Measurements from ENCODE around the gene SRP68. TPM values are rescaled to one million over a fixed set of nuclear protein-coding genes. Genes with fewer than 3 reads are reported as not detected.

The SRP68 gene
- total and polyA plus RNA-seq, 9 of the 15 experiments (the other 6 are each of a cell fraction or from before 2014, with no cell fraction given): 29.4 to 92.6 (median 36.2) TPM

DNA sequence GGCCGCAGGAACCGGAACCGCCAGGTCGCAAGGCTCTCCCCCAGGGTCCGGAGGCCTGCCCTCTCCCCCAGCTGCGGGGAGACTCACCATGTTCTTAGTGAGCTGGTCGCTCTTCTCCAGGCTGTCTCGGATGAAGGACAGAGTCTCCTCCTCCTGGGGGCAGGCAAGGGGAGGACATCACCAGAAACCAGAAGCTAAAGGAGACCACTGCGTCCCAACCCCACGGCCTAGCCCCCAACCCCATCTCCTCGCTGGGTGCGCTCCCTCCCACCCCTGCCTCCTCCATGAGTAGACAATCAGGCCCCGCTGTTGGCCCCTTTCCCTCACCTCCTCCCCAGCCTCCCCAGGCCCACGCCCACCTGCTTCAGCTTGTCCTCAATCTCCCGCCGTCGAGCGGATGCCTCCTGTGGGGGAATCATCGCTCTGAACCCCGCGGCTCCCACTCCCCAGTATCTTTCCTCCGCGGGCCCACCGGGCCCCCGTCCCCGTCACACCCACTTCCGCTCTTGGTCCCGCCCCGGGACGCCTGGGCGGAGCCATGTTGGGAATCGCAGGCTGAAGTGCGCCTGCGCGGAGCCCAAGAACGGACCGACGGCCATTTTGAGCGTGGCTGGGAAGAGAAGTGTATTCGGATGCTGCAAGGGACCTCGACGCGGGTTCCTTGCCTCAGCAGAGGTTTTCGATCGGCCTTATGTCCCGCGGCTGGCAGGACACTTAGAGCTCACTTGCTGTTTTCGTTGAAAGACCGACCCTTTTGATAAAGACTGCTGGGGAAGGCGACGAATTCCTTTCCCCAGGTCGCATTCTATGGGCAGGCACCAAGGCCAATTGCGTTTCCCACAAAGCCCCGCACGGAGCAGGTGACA lies 31.2 kb upstream of the SRP68 start, which contains the start of gene EXOC7:
EXOC7 (minus strand) TSS at position 514 of the 866 bp plus-strand sequence; CDS start at position 419, 95 bp downstream.
- FAIRE-seq: peak; percentile 95
- TF ChIP-seq ELF2 (CRISPR knock-in tag; IDR thresholded peaks at IDR 0.05) (peak; percentile 68), ZNF77 (CRISPR knock-in tag; IDR thresholded peaks at IDR 0.05) (no peak), SMC3 (conservative IDR thresholded peaks at IDR 0.05; ENCODE audit: insufficient read depth, low read depth, low read length) (no peak), ZFPM2 (CRISPR knock-in tag; IDR thresholded peaks at IDR 0.05) (no peak), CEBPG (CRISPR knock-in tag; IDR thresholded peaks at IDR 0.05) (peak; percentile 11; the same call in 1 of the 2 replicates), CEBPG (tag; conservative IDR thresholded peaks at IDR 0.05 in 1 of 2, IDR thresholded peaks at IDR 0.05 in 1 of 2) (no peak), NBN (IDR thresholded peaks at IDR 0.05; ENCODE audit: low read depth) (0 out of 2 replicates have a peak, but pooled peaks have one; percentile 19), TBL1XR1 (IDR thresholded peaks at IDR 0.05; ENCODE audit: low read length in 2 of 2) (no peak), LARP7 (IDR thresholded peaks at IDR 0.05) (0 out of 2 replicates have a peak, but pooled peaks have one; percentile 21), NELFE (IDR thresholded peaks at IDR 0.05; ENCODE audit: insufficient read depth, insufficient read length) (no peak), MCM3 (IDR thresholded peaks at IDR 0.05) (no peak), HDAC6 (IDR thresholded peaks at IDR 0.05; ENCODE audit: low read depth, low read length) (no peak)
- TF ChIP-seq, protein P1, sequence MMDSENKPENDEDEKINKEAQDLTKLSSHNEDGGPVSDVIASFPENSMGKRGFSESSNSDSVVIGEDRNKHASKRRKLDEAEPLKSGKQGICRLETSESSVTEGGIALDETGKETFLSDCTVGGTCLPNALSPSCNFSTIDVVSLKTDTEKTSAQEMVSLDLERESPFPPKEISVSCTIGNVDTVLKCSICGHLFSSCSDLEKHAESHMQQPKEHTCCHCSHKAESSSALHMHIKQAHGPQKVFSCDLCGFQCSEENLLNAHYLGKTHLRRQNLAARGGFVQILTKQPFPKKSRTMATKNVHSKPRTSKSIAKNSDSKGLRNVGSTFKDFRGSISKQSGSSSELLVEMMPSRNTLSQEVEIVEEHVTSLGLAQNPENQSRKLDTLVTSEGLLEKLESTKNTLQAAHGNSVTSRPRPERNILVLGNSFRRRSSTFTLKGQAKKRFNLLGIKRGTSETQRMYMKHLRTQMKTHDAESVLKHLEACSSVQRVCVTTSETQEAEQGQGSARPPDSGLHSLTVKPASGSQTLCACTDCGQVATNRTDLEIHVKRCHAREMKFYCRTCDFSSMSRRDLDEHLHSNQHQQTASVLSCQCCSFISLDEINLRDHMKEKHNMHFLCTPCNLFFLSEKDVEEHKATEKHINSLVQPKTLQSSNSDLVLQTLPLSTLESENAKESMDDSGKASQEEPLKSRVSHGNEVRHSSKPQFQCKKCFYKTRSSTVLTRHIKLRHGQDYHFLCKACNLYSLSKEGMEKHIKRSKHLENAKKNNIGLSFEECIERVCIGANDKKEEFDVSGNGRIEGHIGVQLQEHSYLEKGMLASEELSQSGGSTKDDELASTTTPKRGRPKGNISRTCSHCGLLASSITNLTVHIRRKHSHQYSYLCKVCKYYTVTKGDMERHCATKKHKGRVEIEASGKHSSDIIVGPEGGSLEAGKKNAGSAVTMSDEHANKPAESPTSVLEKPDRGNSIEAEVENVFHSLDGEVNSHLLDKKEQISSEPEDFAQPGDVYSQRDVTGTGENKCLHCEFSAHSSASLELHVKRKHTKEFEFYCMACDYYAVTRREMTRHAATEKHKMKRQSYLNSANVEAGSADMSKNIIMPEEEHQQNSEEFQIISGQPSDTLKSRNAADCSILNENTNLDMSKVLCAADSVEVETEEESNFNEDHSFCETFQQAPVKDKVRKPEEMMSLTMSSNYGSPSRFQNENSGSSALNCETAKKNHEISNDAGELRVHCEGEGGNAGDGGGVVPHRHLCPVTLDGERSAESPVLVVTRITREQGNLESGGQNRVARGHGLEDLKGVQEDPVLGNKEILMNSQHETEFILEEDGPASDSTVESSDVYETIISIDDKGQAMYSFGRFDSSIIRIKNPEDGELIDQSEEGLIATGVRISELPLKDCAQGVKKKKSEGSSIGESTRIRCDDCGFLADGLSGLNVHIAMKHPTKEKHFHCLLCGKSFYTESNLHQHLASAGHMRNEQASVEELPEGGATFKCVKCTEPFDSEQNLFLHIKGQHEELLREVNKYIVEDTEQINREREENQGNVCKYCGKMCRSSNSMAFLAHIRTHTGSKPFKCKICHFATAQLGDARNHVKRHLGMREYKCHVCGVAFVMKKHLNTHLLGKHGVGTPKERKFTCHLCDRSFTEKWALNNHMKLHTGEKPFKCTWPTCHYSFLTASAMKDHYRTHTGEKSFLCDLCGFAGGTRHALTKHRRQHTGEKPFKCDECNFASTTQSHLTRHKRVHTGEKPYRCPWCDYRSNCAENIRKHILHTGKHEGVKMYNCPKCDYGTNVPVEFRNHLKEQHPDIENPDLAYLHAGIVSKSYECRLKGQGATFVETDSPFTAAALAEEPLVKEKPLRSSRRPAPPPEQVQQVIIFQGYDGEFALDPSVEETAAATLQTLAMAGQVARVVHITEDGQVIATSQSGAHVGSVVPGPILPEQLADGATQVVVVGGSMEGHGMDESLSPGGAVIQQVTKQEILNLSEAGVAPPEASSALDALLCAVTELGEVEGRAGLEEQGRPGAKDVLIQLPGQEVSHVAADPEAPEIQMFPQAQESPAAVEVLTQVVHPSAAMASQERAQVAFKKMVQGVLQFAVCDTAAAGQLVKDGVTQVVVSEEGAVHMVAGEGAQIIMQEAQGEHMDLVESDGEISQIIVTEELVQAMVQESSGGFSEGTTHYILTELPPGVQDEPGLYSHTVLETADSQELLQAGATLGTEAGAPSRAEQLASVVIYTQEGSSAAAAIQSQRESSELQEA (IDR thresholded peaks at IDR 0.05; ENCODE audit: low read depth): peak; percentile 90

More for the DNA sequence above, 31.2 kb upstream of the SRP68 start, which contains the start of gene EXOC7:
- H3K4me2 ChIP-seq (ENCODE audit: insufficient read depth, low read length): peak within 1 kb of the TSS; percentile 95
- peaks cover 11% of the 10 kb centered on the region for H3K79me2 ChIP-seq (ENCODE audit: control insufficient read depth, insufficient read depth, low read length)
- peak within 1 kb of the TSS; percentile 79 for H3K27ac ChIP-seq (ENCODE audit: extremely low read depth, low read depth, low read length)
- H3K4me3 ChIP-seq: peak within 1 kb of the TSS; percentile 88
- intact Hi-C loops (cut with micrococcal nuclease): no loop called here
- ATAC-seq: peak; percentile 95
- TSS peak; percentile 62 for BruUV-seq (replicated peaks)
- in situ Hi-C loops (cut with MboI): no loop called here
- DNase-seq (ENCODE audit: extremely low read depth in 1 of 4, low spot score in 3 of 4): peak; percentile 97 to 98 (median 98)
- peak within 1 kb of the TSS; percentile 81 to 95 for H3K9ac ChIP-seq (ENCODE audit: insufficient read depth in 1 of 2, low read depth in 2 of 2, low read length in 2 of 2)
- H3K27me3 ChIP-seq (ENCODE audit: control insufficient read depth in 2 of 2, insufficient read depth in 2 of 2, low read length in 2 of 2): no peaks in the 10 kb centered on the region
- H3K4me1 ChIP-seq (replicated peaks in 1 of 2; ENCODE audit: control insufficient read depth in 2 of 2, insufficient read depth in 2 of 2, low read length in 2 of 2): peaks cover 12 to 15% of the 10 kb centered on the region in 2 experiments
- no peaks in the 10 kb centered on the region for H4K20me1 ChIP-seq (replicated peaks; ENCODE audit: control insufficient read depth, insufficient read depth, low read length)
- peak within 1 kb of the TSS; percentile 99 for H2AFZ ChIP-seq (ENCODE audit: low read depth, low read length)
- 7% methylated on average over 44 of the region's 55 CpGs for WGBS (ENCODE audit: insufficient coverage, low coverage, missing lambda C conversion rate)
- ChIA-PET POLR2A (interaction anchor here (0.6 to 1.3 kb wide), 5 partner anchors 15 to 323 kb away, joined by 3 to 4 read pairs (median 3); no protein-coding TSS in a partner anchor), CTCF (ENCODE audit: low intra/inter-chr PET ratio) (no interaction called here)
- H3K9me3 ChIP-seq (replicated peaks; ENCODE audit: control insufficient read depth, insufficient read depth, low read depth, low read length): no peaks in the 10 kb centered on the region
- peaks cover 27% of the 10 kb centered on the region; the same call in 2 of the 3 replicates for H3K36me3 ChIP-seq (ENCODE audit: control insufficient read depth, insufficient read depth, low read length)
- peaks cover 2% of the 10 kb centered on the region for H3K9me1 ChIP-seq (ENCODE audit: control insufficient read depth, insufficient read depth, low read length)
